ENCODE measurements around the gene ALDH3A2.

Gene ALDH3A2

DNA sequence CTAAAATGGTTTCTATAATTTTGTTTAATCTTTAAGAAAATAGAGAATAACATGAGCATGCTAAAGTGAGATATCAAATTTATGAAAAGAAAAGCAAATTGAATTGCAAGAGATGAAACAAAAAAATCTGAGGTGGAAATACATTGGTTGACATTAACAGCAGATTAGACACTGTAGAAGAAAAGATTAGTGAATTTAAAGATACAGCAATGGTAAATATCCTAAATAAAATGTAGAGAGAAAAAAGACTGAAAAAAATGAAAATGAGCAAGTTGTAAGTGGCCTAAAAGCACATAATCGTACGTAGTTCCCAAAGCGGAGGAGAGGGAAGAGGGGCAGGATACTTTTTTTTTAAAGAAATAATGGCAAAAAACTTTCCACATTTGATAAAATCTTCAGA is 30.5 kb upstream of the ALDH3A2 start:
- TF ChIP-seq, protein P1, sequence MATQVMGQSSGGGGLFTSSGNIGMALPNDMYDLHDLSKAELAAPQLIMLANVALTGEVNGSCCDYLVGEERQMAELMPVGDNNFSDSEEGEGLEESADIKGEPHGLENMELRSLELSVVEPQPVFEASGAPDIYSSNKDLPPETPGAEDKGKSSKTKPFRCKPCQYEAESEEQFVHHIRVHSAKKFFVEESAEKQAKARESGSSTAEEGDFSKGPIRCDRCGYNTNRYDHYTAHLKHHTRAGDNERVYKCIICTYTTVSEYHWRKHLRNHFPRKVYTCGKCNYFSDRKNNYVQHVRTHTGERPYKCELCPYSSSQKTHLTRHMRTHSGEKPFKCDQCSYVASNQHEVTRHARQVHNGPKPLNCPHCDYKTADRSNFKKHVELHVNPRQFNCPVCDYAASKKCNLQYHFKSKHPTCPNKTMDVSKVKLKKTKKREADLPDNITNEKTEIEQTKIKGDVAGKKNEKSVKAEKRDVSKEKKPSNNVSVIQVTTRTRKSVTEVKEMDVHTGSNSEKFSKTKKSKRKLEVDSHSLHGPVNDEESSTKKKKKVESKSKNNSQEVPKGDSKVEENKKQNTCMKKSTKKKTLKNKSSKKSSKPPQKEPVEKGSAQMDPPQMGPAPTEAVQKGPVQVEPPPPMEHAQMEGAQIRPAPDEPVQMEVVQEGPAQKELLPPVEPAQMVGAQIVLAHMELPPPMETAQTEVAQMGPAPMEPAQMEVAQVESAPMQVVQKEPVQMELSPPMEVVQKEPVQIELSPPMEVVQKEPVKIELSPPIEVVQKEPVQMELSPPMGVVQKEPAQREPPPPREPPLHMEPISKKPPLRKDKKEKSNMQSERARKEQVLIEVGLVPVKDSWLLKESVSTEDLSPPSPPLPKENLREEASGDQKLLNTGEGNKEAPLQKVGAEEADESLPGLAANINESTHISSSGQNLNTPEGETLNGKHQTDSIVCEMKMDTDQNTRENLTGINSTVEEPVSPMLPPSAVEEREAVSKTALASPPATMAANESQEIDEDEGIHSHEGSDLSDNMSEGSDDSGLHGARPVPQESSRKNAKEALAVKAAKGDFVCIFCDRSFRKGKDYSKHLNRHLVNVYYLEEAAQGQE (IDR thresholded peaks at IDR 0.05; ENCODE audit: insufficient read depth in 1 of 2, low read depth in 2 of 2, low read length in 2 of 2), result no peak
- TF ChIP-seq TAF1 (IDR thresholded peaks at IDR 0.05; ENCODE audit: borderline replicate concordance, insufficient read depth, low read length) (no peak), POLR2AphosphoS5 (IDR thresholded peaks at IDR 0.05; ENCODE audit: low read depth, low read length) (no peak), FOXP2 (optimal IDR thresholded peaks at IDR 0.05; ENCODE audit: borderline replicate concordance, extremely low read depth, extremely low read length, insufficient read depth) (no peak), SIN3A (IDR thresholded peaks at IDR 0.05; ENCODE audit: borderline replicate concordance, insufficient read depth, low read length) (no peak)

GRCh38 chr17:19619705-19620325 is 28.7 kb upstream of the ALDH3A2 start:
- TF ChIP-seq POLR2AphosphoS5 (IDR thresholded peaks at IDR 0.05; ENCODE audit: low read depth, low read length), result no peak
- no peak for TF ChIP-seq SIN3A (IDR thresholded peaks at IDR 0.05; ENCODE audit: borderline replicate concordance, insufficient read depth, low read length)
- TF ChIP-seq FOXP2 (optimal IDR thresholded peaks at IDR 0.05; ENCODE audit: borderline replicate concordance, extremely low read depth, extremely low read length, insufficient read depth), result no peak
- no peak for TF ChIP-seq TAF1 (IDR thresholded peaks at IDR 0.05; ENCODE audit: borderline replicate concordance, insufficient read depth, low read length)
- TF ChIP-seq, protein P1 (IDR thresholded peaks at IDR 0.05; ENCODE audit: insufficient read depth in 1 of 2, low read depth in 2 of 2, low read length in 2 of 2), result no peak

DNA sequence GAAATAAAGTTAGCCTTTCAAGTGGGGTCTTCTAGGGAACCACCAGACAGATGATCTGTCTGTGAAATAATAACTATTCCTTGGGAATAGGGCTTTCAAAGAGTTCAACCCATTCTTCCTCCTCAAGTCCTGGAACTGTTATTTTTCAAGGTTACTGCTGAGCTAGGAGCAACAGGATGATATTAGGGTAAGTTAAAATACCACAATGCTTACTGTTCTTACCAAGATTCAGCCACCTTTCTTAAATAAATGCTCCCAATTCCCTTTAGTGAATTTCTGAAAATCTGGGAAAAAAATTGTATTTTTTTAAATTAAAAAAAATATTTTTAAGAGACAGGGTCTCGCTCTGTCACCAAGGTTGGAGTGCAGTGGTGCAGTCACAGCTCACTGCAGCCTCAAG is 26.9 kb upstream of the ALDH3A2 start:
- TF ChIP-seq TAF1 (IDR thresholded peaks at IDR 0.05; ENCODE audit: borderline replicate concordance, insufficient read depth, low read length), result no peak
- TF ChIP-seq FOXP2 (optimal IDR thresholded peaks at IDR 0.05; ENCODE audit: borderline replicate concordance, extremely low read depth, extremely low read length, insufficient read depth), result no peak
- no peak for TF ChIP-seq POLR2AphosphoS5 (IDR thresholded peaks at IDR 0.05; ENCODE audit: low read depth, low read length)
- TF ChIP-seq SIN3A (IDR thresholded peaks at IDR 0.05; ENCODE audit: borderline replicate concordance, insufficient read depth, low read length), result no peak
- TF ChIP-seq, protein P1 (IDR thresholded peaks at IDR 0.05; ENCODE audit: insufficient read depth in 1 of 2, low read depth in 2 of 2, low read length in 2 of 2), result no peak

- TF ChIP-seq POLR2AphosphoS5 (IDR thresholded peaks at IDR 0.05; ENCODE audit: low read depth, low read length), result no peak
- TF ChIP-seq, protein P1 (IDR thresholded peaks at IDR 0.05; ENCODE audit: insufficient read depth in 1 of 2, low read depth in 2 of 2, low read length in 2 of 2), result no peak
- no peak for TF ChIP-seq SIN3A (IDR thresholded peaks at IDR 0.05; ENCODE audit: borderline replicate concordance, insufficient read depth, low read length)
- TF ChIP-seq FOXP2 (optimal IDR thresholded peaks at IDR 0.05; ENCODE audit: borderline replicate concordance, extremely low read depth, extremely low read length, insufficient read depth), result no peak
- TF ChIP-seq TAF1 (IDR thresholded peaks at IDR 0.05; ENCODE audit: borderline replicate concordance, insufficient read depth, low read length), result no peak
Measured at GRCh38 chr17:19626079-19626478, 22.5 kb upstream of the ALDH3A2 start.

Measured in PFSK-1 (cell line).